Femur (tissue), 1 donor: Measurements from ENCODE around the gene CPNE9.
A peak's percentile ranks its signal among the peaks of the same experiment; 100 is the strongest.

ENCODE experiments used
- DNase-seq: peaks from one replicate; pipeline ENCODE4 v3.0.0-alpha.2; 2017

The CPNE9 gene

DNA sequence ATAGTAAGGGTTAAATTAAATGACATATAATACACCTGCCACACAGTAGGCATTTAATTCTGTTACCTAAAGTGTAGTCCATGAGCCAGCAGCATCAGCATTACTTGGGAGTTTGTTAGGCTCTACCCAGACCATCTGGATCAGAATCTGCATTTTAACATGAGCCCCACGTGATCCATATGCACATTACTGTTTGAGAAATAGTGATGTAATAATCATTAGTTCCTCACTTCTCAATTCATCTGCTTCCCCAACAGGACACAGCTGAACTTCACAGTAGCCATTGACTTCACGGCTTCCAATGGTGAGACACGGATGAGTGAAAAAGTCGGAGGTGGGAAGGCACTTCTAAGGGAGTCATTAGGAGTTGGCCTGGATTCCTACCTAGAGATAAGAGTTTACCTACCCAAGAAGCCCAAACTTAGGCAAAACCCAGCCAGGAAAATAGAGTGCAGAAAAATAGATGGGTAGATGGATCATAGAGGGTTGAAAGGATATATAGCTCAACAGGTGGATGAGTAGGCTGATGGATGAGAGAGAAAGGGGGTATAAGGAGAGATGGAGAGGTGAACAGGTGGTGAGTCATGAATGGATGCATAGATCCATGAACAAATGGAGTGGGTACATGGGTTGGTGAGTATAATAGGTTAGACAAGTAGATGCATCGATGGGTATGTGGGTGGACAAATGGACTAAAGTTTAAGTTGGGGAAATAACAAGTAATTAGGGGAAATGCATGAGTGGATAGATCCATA, 13.3 kb downstream of the CPNE9 start:
- DNase-seq, result no peak

DNA sequence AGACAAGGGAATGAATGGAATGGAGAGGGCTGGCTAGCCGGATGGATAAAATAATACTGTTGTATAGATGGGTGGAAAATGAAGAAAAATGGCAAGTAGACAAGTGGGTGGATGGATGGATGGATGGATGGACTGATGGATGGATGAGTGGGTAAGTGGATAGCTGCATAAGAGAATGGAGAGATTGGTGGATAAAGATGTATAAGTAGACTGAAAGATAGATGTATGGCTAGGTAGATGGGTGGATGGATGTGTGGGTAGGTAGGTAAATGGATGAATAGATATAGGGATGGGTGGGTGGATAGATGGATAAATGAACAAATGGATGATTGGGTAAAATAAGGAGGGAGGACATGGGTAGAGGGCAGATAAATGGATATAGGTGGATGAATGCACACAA, 13.9 kb downstream of the CPNE9 start:
- no peak for DNase-seq

DNA sequence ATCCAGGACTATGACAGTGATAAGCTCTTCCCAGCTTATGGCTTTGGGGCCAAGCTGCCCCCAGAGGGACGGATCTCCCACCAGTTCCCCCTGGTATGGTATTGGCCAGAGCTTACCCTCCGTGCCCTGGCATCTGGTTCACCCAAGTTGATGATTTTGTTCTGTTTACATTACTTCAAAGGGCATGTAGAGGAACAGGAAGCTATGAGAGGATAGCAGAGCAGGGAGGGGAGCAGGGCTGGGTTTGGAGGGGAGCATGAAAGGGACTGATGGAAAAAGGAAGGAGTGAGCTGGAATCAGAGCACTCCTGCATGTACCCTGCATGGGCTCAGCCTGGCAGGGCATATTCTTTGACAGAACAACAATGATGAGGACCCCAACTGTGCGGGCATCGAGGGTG, 14.5 kb downstream of the CPNE9 start:
- DNase-seq, result no peak

DNA sequence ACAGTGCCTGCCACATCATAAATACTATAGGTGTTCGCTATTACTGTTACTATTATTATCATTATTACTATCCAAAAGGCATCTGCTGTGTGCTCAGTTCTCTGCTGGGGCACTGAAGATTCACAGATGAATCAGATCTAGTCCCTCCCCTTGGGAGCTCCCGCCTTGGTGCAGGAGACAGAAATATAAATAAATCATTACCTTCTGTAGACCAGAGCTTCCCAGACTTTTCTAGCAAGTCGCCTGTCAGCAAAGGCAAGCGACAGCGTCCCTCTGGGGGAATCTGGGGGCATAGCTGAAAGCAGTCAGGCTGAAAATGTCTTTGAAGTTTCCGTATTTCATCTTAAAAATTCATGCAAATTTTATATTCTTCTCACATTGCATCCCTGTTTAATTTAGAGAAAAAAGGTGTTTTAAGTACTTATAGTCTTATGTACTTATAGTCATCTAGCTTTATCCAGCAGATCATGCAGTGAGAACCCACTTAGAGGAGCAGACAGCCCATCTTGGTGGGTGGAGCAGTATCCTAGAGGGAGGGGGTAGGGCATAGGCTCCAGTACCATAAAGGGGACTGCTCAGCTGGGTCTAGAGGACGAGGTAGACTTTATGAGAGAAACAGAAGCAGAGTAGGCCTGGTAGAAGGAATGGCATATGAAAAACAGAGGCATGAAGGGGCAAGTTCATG, 17.5 kb downstream of the CPNE9 start:
- no peak for DNase-seq

DNA sequence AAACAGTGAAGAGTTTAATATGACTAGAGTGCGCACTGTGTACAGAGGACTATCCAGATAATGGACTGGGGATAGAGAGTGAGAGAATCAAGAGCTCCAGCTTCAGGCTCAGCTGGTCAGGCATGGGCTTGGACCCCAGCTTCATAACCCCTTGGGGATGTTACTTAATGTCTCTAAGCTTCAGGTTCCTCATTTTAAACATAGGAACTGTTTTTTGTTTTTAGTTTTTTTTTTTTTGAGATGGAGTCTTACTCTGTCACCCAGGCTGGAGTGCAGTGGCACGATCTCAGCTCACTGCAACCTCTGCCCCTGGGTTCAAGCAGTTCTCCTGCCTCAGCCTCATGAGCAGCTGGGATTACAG, 18.0 kb downstream of the CPNE9 start:
- DNase-seq, result no peak

DNA sequence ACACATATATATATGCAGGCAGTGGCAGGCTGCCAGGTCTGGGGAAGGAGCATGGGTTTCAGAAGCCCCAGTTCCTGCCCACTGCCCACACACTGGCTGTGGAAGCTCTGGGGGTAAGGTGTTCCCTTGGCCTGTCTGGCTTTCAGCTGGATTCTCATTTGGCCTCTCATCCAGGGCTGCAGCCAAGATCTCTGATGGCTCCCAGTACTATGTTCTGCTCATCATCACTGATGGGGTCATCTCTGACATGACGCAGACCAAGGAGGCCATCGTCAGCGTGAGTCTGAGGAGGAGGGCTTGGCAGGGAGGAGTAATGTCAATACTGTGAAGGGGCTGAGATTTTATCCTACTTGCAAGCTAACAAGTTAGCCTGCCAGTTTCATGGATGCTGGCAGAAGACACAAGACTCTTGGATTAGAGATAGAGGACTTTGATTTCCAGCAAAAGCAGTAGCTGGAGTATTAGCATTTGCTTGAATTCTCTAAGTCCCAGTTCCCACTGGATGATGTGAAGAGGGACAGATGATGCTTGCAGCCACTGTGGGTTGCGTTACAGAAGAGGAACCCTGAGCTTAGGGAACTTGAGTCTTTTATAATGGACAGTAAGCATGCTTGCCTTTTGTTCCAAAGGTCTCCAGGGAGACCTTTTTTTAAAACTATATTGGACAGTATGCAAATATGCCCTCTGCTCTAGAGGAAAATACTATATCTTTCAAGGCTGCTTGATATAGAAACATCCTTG, 22.3 kb downstream of the CPNE9 start:
- no peak for DNase-seq

DNA sequence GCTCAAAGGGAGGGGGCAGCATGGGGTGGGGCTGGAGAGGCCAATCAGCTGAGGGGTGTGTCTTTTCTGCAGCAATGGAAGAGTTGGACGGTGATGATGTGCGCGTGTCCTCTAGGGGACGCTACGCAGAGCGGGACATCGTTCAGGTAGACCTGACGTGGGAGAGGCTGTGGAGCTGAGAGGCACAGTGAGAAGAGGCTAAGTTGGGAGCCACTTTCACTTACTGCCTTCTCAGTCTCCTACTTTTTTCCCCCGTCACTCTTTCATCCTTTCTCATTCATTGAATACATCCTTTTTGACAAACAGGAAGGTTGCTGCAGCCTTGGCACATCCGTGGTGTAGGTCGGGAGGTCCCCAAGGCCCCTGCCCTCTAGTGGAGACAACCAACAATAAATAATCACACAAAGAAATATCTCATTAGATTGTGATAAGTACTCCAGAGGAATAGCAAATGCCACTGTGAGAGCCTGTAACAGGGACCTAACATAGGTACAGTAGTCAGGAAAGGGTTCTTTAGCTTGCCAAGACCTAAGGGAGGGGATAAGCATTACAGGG, 23.5 kb downstream of the CPNE9 start:
- no peak for DNase-seq

DNA sequence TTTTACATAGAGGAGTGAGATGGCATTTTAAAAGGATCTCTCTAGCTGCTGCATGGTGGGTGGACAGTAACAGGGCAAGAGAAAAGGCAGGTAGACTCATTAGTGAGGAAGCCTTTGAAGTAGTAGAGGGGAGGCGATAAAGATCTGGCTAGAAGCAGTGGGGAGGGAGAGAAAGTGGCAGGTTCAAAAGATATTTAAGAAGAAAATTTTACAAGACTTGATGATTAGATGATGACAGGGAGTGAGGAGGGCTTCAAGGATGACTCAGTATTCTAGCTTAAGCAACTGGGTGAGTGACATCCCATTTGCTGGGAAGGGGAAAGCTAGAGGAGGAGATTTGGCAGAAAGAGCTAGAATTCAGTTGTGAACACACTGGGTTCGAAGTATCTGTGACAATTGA, 24.1 kb downstream of the CPNE9 start:
- DNase-seq, result no peak

DNA sequence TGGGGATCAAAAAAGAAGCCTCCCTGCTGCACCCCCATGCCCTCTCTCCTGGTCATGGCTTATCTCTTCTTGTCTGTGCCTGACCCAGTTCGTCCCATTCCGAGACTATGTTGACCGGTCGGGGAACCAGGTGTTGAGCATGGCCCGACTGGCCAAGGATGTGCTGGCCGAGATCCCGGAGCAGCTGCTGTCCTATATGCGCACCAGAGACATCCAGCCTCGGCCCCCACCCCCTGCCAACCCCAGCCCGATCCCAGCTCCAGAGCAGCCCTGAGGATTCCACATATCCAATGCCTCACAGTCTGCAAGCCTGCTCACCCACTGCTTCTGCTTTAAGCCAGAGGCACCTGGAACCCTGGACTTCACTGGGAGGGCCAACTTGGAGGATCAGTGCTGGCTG, 25.8 kb downstream of the CPNE9 start:
- no peak for DNase-seq

DNA sequence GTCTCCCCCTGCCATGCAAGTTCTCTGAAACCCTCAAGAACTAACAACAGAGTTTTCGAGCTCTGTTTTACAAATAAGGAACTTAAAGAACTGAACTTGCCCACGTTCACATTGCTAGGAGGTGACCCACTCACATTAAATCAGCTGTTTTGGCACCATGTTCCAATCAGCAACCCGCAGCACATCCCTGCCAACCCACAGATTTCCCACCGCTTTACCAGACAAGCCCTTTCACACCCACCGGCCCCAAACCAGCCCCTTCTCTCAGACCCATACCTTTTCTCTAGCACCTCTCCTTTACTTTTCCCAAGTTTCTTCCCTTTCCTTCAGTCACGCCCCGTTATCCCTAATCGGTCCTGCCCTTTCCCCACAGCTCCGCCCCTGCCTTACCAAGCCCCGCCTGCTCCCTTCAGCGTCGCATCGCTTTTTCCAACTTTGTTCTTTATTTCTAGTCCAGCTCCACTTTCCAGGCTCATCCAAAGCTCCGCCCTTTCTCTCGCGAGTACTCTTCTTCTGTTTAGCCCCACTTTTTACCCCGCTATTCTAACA, 27.1 kb downstream of the CPNE9 start:
- no peak for DNase-seq

DNA sequence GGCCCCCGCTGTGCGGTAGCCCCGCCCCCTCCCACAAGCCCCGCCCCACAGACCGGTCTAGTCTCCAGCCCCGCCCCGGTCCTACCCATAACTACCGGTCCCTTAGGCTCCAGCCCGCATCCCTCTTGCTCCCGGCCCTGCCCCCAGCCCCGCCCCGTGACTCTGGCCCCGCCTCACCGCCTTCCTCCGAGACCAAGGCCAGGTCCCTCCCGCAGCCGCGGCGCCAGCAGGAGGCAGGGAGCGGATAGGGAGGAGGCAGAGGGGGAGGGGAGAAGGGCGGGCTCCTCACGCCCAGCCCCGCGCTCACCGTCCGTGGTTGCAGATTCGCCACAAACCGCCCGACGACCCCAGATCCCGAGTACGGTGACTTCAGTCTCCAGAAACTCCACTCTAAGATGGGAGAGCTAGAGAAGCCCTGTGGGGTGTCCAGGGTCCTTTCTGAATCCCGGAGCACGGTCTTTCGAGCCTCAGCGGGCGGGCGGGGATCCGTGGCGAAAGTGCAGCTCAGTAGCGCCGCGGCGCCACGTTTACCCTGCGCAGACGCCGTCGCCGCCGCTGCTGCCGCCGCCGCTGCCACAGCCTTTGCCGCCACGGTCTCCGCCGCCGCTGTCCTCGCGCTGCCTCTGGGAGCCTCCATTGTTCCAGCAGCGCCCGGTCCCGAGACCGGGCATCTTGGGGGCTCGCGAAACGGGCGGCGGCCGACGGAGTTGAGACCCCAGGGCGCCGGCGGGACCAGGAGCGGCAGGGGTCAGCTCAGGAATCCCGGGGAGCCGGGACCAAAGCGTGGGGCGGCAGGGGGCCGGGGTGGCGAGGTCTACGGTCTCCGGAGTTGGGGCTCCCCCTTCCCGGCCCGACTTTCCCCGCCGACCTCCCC, 27.8 kb downstream of the CPNE9 start, which contains the start of gene BRPF1:
Gene BRPF1, plus strand, starts transcription at position 530 of the 874 bp plus-strand sequence. CDS start 2,406 bp downstream, outside the sequence.
- peak; percentile 100 for DNase-seq

DNA sequence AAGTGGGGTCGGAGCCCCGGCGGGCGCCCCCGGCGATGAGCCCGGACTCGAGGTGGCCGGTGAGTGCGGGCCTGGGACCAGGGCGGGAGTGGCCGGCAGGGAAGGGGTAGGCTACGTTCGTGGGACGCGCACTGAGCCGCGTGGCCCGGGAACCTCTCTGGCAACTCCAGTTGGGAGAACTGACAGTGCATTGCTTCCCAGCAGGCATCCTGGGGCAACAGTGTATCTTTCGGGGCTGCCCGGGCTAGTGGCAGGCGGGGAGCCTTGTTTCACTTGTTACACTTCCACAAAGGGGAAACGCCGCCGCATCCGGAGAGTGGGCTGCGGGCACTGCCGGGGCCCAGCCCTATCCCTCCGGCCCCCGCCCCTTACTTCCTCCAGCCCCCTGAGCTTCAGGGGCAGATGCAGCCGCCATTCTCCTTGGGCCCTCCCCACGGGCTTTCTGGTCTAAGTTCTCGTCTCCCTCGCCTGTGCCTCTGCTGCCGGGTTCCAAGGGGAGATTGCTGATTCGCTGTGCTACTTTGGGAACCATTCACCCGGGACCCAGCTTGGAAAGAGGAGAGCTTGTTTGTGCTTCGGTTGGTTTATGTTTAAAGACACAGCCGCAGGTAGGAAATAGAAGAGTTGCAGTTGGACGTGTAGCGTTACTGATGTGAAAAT, 28.6 kb downstream of the CPNE9 start:
- DNase-seq, result peak; percentile 38

DNA sequence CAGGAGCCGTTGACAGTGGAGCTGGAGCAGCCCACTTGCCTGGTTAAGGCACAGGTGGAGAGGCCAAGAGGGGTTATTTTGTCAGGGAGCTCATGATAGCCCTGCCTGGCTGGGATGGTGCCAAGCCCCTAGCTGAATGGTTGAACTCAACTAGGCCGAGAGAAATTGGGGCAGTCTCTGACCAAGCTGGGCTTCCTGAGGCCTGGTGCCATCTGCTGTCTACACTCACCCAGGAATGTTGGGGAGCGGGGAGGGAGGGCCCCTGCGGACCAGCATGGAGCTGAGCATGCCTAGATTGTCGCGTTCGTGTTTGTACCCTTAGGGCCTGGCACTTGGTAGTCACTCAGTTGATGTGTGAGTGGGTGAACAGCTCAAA, 29.1 kb downstream of the CPNE9 start:
- no peak for DNase-seq

DNA sequence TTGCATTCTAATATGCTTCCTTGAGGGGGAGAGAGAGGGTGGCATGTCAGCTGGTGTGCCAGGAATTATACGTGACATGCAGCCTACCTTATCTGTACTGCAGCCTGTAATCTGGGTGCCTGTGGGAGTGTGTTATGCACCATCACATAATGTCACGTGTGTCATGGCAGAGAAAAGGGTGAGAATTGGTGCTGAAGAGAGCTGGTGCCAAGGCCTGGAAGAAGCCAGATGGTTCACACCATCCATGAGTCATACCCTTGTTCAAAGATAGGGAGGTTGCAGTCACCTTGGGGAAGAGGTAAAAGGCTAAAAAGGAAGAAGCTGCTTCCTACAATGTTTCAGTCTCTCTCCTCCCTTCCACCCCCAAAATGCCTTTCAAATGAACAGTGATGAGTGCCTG, 33.2 kb downstream of the CPNE9 start:
- no peak for DNase-seq

DNA sequence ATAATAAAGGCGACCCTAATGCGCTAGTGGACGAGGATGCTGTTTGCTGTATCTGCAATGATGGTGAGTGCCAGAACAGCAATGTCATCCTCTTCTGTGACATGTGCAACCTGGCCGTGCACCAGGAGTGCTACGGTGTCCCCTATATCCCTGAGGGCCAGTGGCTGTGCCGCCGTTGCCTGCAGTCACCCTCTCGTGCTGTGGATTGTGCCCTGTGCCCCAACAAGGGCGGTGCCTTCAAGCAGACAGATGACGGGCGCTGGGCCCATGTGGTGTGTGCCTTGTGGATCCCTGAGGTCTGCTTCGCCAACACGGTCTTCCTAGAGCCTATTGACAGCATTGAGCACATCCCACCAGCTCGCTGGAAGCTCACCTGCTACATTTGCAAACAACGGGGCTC, 35.5 kb downstream of the CPNE9 start:
- DNase-seq, result no peak

DNA sequence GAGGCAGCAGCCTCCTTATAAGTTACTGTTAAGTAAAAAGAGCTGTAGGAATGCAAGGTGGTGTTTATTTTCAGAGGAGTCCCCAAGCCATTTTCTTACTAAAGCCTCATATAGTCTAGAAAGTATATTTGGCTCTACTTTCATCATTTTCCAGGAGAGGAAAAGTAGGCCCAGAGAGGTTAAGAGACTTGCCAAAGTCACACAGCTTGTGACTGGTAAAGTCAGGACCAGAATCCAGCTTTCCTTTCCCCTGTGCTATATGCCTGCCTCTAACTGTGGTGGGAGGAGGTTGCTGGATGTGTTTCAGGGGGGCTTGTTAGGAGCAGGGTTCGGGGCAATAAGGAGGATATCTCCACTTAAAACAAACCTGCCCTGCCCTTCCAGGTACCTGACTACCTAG, 38.9 kb downstream of the CPNE9 start:
- no peak for DNase-seq

DNA sequence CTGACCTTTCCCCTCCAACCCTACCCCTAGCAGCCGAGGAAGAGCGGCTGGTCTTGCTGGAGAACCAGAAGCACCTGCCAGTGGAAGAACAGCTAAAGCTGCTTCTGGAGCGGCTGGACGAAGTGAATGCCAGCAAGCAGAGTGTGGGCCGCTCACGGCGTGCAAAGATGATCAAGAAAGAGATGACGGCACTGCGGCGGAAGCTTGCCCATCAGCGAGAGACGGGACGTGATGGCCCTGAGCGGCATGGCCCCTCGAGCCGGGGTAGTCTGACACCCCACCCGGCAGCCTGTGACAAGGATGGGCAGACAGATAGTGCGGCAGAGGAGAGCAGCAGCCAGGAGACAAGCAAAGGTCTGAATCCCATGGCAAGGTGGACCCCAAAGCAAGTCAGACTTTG, 39.9 kb downstream of the CPNE9 start:
- no peak for DNase-seq

DNA sequence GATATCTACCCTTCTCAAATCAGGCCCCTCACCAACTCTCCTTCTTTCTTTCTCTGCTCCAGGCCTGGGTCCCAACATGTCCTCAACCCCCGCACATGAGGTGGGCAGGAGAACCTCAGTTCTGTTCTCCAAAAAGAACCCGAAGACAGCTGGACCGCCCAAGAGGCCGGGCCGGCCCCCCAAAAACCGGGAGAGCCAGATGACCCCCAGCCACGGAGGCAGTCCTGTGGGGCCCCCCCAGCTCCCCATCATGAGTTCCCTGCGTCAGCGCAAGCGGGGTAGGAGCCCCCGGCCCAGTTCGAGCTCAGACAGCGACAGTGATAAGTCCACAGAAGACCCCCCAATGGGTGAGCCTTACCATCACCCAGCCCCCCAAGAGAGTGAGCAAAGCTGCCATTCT, 40.5 kb downstream of the CPNE9 start:
- DNase-seq, result no peak

DNA sequence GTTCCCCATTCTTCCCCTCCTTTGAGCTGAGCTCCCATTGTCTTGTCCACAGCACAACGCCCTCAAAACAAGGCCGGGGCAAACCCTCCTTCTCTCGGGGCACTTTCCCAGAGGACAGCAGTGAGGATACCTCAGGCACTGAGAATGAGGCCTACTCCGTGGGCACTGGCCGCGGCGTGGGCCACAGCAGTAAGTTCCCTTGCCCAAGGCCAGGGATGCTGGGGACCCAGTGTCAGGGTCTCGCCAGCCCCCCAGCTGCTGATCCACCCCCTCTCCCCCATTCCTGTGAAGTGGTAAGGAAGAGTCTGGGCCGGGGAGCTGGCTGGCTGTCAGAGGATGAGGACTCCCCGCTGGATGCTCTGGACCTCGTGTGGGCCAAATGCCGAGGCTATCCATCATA, 41.9 kb downstream of the CPNE9 start:
- DNase-seq, result no peak

DNA sequence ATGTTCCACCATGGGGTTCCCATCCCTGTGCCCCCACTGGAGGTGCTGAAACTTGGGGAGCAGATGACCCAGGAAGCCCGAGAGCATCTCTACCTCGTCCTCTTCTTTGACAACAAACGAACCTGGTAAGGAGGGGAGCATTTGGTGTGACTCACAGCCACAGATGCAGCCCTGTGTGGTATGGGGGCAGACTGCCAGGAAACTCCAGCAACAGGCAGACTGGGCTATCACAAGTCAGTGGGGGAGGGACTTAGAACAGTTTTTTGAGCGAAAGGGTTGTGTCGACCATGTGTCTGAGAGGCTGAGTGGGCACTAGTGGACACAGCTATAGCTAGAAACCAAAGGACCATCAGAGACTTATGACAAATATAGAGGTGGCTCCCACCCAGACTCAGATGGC, 42.7 kb downstream of the CPNE9 start:
- no peak for DNase-seq

DNA sequence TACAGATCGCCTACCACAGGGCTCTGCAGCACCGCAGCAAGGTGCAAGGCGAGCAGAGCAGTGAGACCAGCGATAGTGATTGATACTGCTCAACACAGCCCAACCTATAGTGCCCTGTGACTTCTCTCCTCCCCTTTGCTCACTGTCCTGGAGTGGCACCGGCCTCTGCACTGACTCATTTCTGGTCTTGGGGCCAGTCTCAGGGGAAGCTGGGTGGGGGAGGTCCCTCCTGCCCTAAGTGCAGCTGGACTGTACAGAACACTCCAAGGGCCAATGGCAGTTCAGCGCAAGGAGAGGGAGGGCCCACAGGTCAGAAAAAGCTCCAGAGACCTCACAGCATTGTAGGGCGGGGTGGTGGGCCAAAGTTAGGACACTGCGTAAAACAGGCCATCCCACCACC, 43.6 kb downstream of the CPNE9 start:
- DNase-seq, result no peak

DNA sequence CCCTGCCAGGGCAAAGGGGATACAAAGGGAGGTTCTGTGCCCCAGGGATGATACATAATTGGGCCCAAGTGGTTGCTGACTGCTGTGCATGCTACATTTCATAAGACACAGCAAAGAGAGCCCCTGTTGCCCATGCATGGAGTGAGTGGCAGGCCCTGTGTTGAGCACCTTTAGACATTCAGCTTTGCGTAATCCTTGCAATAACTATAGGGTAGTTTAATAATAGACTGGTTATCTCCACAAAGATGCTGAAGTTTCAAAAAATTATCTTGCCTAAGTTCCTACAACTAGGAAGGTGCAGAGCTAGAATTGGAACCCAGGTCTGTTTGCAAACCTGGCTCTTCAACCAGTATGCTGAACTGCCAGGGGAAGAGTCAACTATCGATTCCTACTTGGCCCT, 44.4 kb downstream of the CPNE9 start:
- DNase-seq, result no peak
